GM19463 (cell line): ENCODE measurements around the gene MYDGF.

ENCODE experiments used
- ATAC-seq: cut with Tn5 transposase; IDR thresholded peaks from one replicate; pipeline ENCODE4 v1.9.1; 2021; ENCODE audit warnings: mild to moderate bottlenecking, moderate library complexity; ENCODE audit not compliant: unreplicated experiment

Gene MYDGF

DNA sequence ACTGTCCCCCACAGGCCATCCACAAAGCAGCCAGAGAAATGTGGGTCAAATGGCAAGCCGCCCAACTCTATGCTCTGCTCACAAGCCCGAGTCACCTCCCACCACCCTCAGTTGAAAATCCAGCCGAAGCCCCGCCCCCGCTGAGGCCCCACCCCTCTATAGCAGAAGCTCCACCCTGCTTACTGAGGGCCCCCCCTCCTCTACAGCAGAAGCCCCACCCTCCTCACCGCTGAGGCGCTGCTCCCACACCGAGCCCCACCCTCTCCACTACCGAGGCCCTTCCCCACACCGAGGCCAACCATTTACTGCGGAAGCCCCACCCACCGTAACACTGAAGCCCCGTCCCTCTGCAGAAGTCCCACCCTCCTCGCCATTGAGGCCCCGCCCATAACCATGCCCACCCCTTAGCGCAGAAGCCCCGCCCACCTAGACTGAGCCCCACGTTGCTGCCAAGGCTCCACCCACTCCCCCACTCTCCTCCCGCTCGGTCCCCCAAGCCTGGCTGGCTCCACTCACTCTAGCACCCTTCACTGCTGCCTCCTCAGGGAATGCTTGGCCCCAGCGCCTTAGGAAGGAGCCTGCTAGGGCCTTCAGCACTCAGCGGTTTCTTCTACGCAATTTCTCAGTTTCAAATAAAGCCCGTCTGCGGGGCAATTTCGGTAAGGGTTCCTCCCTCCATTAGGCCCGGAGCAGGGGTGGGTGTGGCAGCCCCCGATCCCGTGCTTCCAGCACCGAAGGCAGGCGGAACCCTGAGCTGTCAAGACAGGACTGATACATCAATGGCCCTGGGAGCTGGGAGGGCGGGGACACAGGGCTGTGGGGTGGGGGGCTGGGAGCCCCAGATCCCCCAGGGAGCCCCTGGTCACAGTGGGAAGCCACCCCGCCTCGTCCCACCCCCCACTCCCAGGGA, 9.0 kb upstream of the MYDGF start:
- ATAC-seq, result no peak

GRCh38 chr19:4676955-4677731, 7.0 kb upstream of the MYDGF start:
- no peak for ATAC-seq

DNA sequence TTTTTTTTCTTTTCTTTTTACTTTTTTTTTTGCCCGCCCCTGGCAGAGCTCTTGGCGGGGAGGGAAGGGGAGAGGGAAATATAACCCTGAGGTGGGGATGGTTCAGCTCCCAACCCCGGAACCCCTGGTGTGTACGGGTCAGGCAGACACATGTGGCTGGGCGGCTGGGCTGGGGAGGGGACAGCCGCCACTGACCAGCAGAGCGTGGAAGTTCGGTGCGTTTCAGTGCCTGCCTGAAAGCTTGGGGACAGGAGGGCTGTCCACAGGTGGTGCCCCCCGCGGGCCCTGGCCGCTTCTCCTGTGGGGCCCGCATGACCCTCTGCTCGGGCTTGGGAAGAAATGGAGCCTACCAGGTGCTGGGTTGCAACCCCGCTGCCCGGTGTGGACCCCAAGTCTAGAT, 5.2 kb upstream of the MYDGF start:
- ATAC-seq, result no peak

GRCh38 chr19:4673726-4674125, 3.6 kb upstream of the MYDGF start:
- no peak for ATAC-seq

DNA sequence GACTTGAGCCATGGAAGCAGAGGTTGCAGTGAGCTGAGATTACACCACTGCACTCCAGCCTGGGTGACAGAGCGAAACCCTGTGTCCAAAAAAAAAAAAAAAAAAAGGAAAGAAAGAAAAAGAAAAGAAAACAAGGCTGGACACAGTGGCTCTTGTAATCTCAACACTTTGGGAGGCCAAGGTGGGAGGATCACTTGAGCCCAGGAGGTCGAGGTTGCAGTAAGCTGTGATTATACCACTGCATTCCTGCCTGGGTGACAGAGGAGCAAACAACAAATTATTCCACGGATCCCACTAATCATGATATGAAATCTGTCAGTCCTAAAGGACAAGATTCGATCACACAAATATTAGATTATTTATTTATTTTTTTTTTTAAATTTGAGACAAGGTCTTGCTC, 3.1 kb upstream of the MYDGF start:
- ATAC-seq, result no peak

DNA sequence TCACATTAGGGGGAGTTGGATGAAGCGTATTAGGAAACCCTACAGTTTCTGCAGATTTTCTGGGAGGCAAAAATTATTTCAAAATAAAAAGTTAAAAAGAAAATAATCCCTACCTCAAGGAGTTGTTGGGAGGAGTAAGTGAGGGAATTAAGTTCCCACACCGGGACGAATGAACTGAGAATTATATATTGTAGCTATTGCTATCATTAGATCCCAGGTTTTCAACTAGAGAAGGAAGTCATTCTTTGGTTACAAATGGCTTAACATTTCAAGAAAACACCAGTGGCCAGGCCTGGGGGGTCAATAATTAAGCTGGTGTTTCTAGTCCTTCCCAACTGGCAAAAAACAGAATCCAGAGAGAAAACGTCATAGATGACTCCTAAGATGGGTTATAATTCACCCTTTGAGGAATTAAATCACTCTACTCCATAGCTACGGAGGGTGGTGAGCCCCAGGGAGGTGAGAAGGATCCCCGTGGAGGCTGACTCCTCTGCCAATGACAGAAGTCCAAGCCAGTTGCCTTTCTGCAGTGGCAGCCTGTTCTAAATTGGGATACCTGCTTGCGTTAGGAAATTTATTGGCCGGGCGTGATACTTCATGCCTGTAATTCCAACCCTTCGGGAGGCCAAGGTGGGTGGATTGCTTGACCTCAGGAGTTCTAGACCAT, 1.2 kb upstream of the MYDGF start:
- no peak for ATAC-seq

DNA sequence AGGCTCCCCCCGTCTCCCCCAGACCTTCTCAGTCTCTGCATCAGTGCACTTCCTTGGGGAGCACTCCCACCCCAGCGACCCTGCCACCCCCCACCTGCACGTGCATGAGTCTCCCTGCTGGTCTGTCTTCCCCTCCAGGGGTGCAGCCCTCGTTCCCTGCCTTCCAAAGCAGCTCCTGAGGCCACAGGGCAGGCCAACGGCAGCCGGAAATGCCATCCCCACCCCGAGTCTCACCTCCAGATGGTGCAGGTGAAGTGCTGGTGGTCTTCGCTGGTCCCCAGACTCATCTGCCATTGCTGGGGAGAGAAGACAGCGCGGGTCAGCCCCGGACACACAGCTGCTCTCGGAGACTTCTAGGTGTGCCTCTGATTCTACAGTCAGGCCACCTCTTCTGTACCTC, 5.5 kb downstream of the MYDGF start:
- ATAC-seq, result no peak

DNA sequence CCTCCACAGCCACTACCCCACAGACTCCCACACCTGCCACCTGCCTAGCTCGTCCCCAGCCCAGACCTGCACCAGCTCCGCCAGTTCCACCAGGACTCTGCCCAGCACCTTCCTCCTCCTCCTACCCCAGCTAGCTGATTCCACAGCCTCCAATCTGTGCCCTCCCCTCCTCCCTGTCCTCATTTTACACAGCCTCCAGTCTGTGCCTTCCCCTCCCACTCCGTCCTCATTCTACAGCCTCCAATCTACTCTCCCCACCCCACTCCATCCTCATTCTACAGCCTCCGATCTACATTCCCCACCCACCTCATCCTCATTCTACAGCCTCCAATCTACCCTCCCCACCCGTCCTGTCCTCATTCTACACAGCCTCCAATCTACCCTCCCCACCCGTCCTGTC, 7.3 kb downstream of the MYDGF start:
- no peak for ATAC-seq

GRCh38 chr19:4662020-4662695, 8.0 kb downstream of the MYDGF start:
- no peak for ATAC-seq

DNA sequence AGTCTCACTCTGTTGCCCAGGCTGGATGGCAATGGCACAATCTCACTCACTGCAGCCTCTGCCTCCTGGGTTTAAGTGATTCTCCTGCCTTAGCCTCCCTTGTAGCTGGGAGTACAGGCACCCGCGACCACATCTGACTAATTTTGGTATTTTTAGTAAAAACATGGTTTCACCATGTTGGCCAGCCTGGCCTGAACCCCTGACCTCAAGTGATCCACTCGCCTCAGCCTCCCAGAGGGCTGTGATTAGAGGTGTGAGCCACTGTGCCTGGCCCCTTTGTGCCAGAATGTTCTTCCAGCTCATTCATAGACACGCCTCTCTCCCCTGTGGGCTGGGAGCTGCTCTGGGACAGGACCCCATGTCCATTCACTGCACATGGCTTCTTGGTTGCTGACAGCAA, 9.1 kb downstream of the MYDGF start:
- ATAC-seq, result no peak

DNA sequence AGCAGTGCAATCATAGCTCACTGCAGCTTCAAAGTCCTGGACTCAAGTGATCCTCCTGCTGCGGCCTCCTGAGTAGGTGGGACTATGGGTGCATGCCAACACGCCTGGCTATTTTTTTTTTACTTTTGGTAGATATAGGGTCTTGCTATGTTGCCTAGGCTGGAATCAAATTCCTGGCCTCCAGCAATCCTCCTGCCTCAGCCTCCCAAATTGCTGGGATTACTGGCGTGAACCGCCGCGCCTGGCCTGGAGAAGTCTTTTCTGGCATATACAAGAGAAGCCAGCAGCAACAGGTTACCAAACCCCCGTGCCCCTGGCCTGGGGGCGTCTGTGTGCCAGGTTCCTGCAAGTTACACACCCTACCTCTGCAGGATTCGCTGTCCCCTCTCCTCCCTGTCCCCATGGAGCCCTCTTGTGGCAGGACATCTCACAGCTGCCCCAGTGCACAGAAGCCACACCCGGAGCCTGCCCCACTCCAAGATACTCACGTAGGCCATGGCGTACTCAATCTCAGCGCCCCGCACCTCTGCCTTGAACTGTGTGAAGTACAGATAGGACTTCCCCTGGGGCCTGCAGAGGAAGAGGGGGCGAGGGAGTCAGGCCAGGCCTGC, 9.9 kb downstream of the MYDGF start:
- ATAC-seq, result no peak

DNA sequence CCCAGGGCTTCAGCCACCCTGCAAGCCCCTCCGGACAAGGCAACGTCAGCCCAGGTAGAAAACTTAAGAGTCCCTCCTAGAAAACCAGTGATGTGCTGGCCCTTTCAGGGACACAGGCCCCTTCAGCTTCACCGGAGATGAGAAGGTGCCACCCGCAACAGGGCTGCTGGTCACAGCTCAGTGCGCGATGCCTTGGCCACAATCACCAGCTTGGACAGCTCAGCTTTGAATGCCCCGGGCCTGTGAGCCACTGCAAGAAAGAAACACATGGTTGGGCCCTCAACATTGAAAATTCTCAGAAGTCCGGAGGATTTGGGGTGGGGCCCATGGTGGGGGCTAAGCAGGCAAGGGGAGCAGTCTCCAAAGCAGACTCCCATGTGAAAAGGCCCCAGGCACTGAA, 12.3 kb downstream of the MYDGF start:
- ATAC-seq, result no peak

GRCh38 chr19:4657262-4657661, 12.9 kb downstream of the MYDGF start:
- no peak for ATAC-seq

DNA sequence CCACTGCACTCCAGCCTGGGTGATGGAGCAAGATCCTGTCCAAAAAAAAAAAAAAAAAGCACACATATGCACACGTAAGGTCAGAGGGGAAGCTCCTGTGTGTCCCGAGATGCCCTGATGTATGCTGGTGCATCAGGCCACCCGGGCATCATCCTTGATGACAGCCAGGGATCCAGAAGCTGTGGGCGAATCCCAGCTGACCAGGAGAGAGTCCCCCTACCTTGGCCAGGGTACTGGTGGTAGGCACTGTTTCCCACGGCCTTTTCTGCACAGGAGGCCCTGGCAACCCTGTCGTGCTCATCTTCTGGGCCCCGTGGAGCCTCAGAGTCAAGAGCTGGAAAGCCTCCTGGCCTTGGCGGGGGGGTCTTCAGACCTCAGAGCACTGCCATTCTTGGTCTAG, 14.0 kb downstream of the MYDGF start:
- ATAC-seq, result no peak

GRCh38 chr19:4654437-4655361, 15.4 kb downstream of the MYDGF start:
- ATAC-seq, result no peak

DNA sequence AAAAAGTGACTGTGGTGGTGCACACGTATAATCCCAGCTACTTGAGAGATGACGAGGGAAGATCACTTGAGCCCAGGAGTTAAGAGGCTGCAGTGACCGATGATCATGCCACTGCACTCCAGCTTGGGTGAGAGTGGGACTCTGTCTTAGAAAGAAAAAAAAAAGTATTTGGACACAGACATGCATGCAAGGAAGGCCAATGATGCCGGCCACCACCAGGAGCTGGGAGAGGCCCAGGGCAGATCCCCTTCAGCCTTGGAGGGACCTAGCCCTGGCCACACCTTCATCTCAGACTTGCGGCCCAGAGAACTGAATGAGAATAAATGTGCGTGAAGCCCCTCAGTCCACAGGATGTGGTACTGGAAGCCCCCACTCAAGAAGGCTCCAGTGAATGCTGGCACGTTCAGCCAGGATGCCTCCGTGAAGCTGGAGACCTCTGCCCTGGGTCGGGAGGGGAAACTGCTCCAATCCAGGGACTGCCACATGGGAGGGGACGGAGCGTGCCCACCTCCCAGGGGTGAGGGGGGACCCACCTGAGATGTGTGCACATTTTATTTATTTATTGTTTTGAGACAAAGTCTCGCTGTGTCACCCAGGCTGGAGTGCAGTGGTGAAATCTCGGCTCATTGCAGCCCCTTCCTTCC, 16.2 kb downstream of the MYDGF start:
- ATAC-seq, result no peak

DNA sequence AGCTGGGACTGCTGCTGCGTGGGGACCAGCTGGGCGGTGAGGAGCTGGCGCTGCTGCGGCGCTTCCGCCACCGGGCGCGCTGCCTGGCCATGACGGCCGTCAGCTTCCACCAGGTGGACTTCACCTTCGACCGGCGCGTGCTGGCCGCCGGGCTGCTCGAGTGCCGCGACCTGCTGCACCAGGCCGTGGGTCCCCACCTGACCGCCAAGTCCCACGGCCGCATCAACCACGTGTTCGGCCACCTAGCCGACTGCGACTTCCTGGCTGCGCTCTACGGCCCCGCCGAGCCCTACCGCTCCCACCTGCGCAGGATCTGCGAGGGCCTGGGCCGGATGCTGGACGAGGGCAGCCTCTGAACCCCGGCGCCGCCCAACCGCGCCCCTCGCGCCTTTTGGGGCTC, 18.1 kb downstream of the MYDGF start:
- no peak for ATAC-seq

- ATAC-seq, result no peak
Measured at GRCh38 chr19:4650159-4650558, 20.0 kb downstream of the MYDGF start.

DNA sequence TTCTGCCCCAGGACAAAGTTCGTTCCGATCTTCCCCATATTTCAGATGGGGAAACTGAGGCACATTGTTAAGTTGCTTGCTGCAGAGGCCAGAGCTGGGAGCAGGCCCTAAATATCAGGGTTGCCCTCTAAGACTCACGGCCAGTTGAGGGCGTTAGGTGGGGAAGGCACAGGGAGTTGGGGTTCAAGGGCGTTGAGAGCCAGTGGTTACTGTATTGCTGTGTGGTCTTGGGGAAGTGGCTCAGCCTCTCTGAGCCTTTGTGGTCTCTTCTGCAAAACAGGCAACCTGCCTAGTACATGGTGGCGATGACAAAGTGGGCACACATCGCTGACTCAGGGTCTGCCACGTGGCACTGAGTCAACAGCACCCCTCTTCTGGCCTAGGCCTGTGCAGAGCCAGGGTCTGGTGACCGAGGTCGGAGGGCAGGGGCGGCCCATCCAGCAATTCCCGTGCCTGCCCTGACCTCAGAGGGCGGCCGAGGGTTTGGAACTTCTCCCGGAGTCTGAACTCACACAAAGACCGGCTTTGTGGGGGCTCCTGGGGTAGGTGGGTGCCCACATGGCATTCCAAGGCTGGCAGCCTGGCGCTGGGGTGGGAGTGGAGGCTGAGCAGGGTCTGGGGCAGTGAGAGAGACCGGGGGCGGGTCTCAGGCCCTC, 20.6 kb downstream of the MYDGF start:
- no peak for ATAC-seq
